ENCODE data around the gene KDSR. TPM values are rescaled to one million over a fixed set of nuclear protein-coding genes. Genes with fewer than 3 reads are reported as not detected.

The KDSR gene
- polyA plus RNA-seq, 2 of the 4 experiments (the other 2 are of a cell fraction): 13.6 to 21.2 TPM

DNA sequence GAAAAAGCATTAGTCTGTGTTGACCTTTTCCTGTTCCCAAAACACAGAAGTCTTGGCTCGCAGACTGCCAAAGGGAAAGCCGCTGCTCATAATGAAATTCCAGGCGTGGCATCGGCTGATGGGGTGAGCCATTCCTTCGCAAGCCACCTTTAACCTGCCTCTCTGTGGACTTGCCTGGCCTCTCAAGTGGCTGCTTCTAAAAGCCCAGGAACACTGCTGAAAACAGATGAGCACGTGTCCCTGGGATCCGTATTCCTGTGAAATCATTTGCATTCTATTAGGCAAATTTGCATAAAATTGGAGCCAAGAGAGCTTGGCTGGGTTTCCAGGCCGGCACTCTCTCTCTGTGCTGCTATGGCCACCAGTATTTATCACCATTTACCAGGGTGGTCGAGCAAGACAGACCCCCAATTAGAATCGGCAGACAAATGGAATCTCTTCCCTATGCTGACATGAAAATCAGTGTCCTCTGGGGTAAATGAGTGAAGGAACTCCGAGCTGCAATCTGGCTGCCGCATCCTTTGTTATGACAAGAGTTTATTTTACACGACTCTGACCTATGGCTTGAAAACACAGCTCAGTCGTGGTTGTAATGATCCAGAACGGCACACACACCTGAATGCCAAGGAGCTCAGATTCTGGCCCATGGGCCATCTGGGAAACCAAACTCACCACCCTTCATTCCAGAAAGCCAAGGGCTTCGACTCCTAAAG, 69.2 kb downstream of the KDSR start:
- H3K4me2 ChIP-seq: no peak overlapping the region
- WGBS (ENCODE audit: missing lambda C conversion rate): 41% methylated on average over 15 of the region's 16 CpGs
- H3K4me3 ChIP-seq: no peak overlapping the region
- no peaks in the 10 kb centered on the region for H3K4me1 ChIP-seq
- ChIA-PET CTCF (interaction anchor here (1.6 kb wide), 1 partner anchor 25 kb away, joined by 4 read pairs; no protein-coding TSS in a partner anchor), POLR2A (no interaction called here)
- no peak for FAIRE-seq
- no peak for DNase-seq (ENCODE audit: low read depth in 1 of 2, low spot score in 1 of 2)
- no peak for ATAC-seq
- no peaks in the 10 kb centered on the region for H3K9me3 ChIP-seq
- TF ChIP-seq MAZ (IDR thresholded peaks at IDR 0.05; ENCODE audit: borderline replicate concordance, low read depth, low read length) (no peak), RCOR1 (IDR thresholded peaks at IDR 0.05; ENCODE audit: low read depth, low read length) (no peak)
- no peak overlapping the region for H3K27ac ChIP-seq

- H3K4me3 ChIP-seq: no peak overlapping the region
- DNase-seq (ENCODE audit: low read depth in 1 of 2, low spot score in 1 of 2): no peak
- H3K27ac ChIP-seq: no peak overlapping the region
- no peak for ATAC-seq
- no peak for FAIRE-seq
- no peak for TF ChIP-seq PHF8 (IDR thresholded peaks at IDR 0.05; ENCODE audit: borderline replicate concordance, low read depth)
- TF ChIP-seq CEBPB (IDR thresholded peaks at IDR 0.05): no peak
- TF ChIP-seq, protein P1, sequence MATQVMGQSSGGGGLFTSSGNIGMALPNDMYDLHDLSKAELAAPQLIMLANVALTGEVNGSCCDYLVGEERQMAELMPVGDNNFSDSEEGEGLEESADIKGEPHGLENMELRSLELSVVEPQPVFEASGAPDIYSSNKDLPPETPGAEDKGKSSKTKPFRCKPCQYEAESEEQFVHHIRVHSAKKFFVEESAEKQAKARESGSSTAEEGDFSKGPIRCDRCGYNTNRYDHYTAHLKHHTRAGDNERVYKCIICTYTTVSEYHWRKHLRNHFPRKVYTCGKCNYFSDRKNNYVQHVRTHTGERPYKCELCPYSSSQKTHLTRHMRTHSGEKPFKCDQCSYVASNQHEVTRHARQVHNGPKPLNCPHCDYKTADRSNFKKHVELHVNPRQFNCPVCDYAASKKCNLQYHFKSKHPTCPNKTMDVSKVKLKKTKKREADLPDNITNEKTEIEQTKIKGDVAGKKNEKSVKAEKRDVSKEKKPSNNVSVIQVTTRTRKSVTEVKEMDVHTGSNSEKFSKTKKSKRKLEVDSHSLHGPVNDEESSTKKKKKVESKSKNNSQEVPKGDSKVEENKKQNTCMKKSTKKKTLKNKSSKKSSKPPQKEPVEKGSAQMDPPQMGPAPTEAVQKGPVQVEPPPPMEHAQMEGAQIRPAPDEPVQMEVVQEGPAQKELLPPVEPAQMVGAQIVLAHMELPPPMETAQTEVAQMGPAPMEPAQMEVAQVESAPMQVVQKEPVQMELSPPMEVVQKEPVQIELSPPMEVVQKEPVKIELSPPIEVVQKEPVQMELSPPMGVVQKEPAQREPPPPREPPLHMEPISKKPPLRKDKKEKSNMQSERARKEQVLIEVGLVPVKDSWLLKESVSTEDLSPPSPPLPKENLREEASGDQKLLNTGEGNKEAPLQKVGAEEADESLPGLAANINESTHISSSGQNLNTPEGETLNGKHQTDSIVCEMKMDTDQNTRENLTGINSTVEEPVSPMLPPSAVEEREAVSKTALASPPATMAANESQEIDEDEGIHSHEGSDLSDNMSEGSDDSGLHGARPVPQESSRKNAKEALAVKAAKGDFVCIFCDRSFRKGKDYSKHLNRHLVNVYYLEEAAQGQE (IDR thresholded peaks at IDR 0.05): no peak
- no peak for TF ChIP-seq ZFP36 (IDR thresholded peaks at IDR 0.05; ENCODE audit: borderline replicate concordance, partially characterized antibody)
- no peak for TF ChIP-seq CBX8 (IDR thresholded peaks at IDR 0.05)
- no peaks in the 10 kb centered on the region for H3K4me1 ChIP-seq
- 35% methylated on average over 4 of the region's 4 CpGs for WGBS (ENCODE audit: missing lambda C conversion rate)
- no peak overlapping the region for H3K4me2 ChIP-seq
- ChIA-PET CTCF (interaction anchor here (0.6 to 1.8 kb wide), 4 partner anchors 9 to 278 kb away, joined by 3 to 4 read pairs (median 3); no protein-coding TSS in a partner anchor), POLR2A (no interaction called here)
- no peaks in the 10 kb centered on the region for H3K9me3 ChIP-seq
Observed at GRCh38 chr18:63293935-63294334, 73.1 kb downstream of the KDSR start.

DNA sequence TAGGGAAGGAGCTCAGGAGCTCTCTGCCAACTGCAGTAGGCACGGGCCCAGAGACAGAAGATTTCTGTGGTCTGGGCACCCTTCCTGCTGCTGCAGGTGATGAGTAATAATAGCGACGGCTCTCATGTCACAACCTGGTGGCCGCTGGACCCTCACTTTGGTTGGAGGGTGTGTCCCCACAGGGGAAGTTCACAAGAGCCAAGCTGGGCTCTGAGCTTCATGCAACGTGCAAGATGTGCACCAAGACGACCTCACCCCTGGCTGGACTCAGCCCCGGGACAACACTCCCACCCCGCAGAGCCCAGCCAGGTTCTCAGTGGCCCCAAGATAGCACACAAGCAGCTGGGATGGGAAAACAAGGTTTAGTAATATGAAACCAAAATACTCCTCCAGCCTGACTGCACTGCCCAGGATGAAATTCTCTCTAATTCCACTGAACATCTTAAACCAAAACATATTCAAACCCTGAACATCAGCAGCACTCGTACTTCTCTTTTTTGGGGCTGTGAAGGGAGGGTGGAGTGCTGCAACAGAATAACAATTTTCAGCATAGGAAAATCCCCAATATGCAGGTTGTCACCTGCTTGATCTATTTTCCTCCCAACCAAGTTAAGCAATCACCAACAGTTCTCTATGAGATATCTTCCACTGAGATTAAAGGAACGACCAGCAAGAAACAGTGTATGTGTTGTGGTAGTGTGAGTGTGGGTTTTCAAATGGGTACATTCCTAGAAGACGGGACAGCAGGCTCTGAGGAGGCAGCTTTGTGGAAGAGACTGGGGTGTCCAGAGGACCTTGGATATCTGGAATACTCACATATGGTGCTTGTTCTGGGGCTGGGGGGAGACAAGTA, 73.9 kb downstream of the KDSR start:
- Histone ChIP-seq H3K4me2 (no peak overlapping the region), H3K4me1 (no peaks in the 10 kb centered on the region), H3K4me3 (no peak overlapping the region), H3K9me3 (no peaks in the 10 kb centered on the region), H3K27ac (no peak overlapping the region)
- POLR2A ChIA-PET: no interaction called here
- ATAC-seq (no peak), DNase-seq (ENCODE audit: low read depth in 1 of 2, low spot score in 1 of 2) (no peak), FAIRE-seq (no peak)
- CTCF ChIA-PET: interaction anchor here (0.6 to 1.1 kb wide), 3 partner anchors 8 to 277 kb away, joined by 3 read pairs; no protein-coding TSS in a partner anchor
- 14% methylated on average over 8 of the region's 11 CpGs for WGBS (ENCODE audit: missing lambda C conversion rate)
- TF ChIP-seq ELK1 (IDR thresholded peaks at IDR 0.05; ENCODE audit: low read depth, low read length) (no peak), SMC3 (IDR thresholded peaks at IDR 0.05) (no peak), SREBF2 (IDR thresholded peaks at IDR 0.05) (no peak), CBX8 (IDR thresholded peaks at IDR 0.05) (no peak)

DNA sequence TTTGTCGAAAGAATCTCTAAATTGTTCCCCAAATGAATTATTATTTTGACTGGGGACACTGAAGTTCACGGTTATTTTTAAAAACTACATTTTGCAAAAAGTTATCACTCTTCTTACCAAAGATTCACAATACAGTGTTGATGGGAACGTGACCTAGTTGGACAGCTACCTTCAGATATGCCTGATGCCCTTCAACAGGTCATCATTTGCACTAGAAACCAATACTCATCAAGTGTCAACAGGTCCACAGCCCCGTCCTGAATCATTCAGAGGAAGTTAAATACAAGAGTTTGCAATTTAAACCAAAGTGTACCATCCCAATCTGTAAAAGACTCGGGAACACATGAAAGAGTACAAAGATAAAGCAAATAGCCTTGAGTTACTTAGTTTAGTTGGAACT, 75.7 kb downstream of the KDSR start:
- ChIA-PET POLR2A (no interaction called here), CTCF (interaction anchor here (0.6 kb wide), 1 partner anchor 160 kb away, joined by 3 read pairs; no protein-coding TSS in a partner anchor)
- Histone ChIP-seq H3K4me3 (no peak overlapping the region), H3K27ac (no peak overlapping the region), H3K4me2 (no peak overlapping the region), H3K9me3 (no peaks in the 10 kb centered on the region), H3K4me1 (no peaks in the 10 kb centered on the region)
- DNase-seq (ENCODE audit: low read depth in 1 of 2, low spot score in 1 of 2) (no peak), FAIRE-seq (no peak), ATAC-seq (no peak)
- 22% methylated on average over 5 of the region's 5 CpGs for WGBS (ENCODE audit: missing lambda C conversion rate)
- TF ChIP-seq, protein P2, sequence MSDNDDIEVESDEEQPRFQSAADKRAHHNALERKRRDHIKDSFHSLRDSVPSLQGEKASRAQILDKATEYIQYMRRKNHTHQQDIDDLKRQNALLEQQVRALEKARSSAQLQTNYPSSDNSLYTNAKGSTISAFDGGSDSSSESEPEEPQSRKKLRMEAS (IDR thresholded peaks at IDR 0.05): no peak
- TF ChIP-seq SREBF2 (IDR thresholded peaks at IDR 0.05) (no peak), HOXB5 (CRISPR knock-in tag; IDR thresholded peaks at IDR 0.05) (no peak), MAZ (IDR thresholded peaks at IDR 0.05; ENCODE audit: borderline replicate concordance, low read depth, low read length) (no peak), CHD4 (IDR thresholded peaks at IDR 0.05; ENCODE audit: borderline replicate concordance) (no peak), BCL3 (IDR thresholded peaks at IDR 0.05) (no peak), ESRRA (IDR thresholded peaks at IDR 0.05; ENCODE audit: borderline replicate concordance, low read length) (no peak), GATA3 (IDR thresholded peaks at IDR 0.05; ENCODE audit: borderline replicate concordance) (no peak), CHD2 (IDR thresholded peaks at IDR 0.05; ENCODE audit: low read length, partially characterized antibody) (no peak), RCOR1 (IDR thresholded peaks at IDR 0.05; ENCODE audit: low read depth, low read length) (no peak), KDM5A (IDR thresholded peaks at IDR 0.05) (no peak), JUN (IDR thresholded peaks at IDR 0.05) (no peak), TFCP2L1 (CRISPR knock-in tag; IDR thresholded peaks at IDR 0.05) (no peak)
- TF ChIP-seq, protein P3, sequence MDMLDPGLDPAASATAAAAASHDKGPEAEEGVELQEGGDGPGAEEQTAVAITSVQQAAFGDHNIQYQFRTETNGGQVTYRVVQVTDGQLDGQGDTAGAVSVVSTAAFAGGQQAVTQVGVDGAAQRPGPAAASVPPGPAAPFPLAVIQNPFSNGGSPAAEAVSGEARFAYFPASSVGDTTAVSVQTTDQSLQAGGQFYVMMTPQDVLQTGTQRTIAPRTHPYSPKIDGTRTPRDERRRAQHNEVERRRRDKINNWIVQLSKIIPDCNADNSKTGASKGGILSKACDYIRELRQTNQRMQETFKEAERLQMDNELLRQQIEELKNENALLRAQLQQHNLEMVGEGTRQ (IDR thresholded peaks at IDR 0.05): no peak

Measured in A549 (cell line).